RWPE1 (cell line): ENCODE results near the gene SSX2IP.

Experiments used
- CTCF ChIA-PET: fragments of 350-600 bp; sonication (Branson Sonifier 250); formaldehyde crosslinking; extraction: SDS; loops from one replicate; lab custom pipeline; 2021; lab: Yijun Ruan, JAX
- POLR2A ChIA-PET: fragments of 400-600 bp; formaldehyde crosslinking; extraction: SDS; loops from one replicate; lab custom pipeline; 2020; ENCODE audit warnings: antibody characterized with exemption; ENCODE audit not compliant: low non-redundant PET; lab: Yijun Ruan, JAX
- DNase-seq: peaks from one replicate; pipeline ENCODE4 v3.0.0; 2012; ENCODE audit warnings: low spot score
- H3K27ac ChIP-seq: fragments of 450-650 bp; 2 replicates; pipeline ENCODE4 v1.5.1; 2017
- TF ChIP-seq, protein P1 (sequence below): fragments of 450-650 bp; conservative IDR thresholded peaks from 2 replicates; pipeline ENCODE4 v1.5.1; 2017; ENCODE audit warnings: low read depth, mild to moderate bottlenecking

The SSX2IP gene

DNA sequence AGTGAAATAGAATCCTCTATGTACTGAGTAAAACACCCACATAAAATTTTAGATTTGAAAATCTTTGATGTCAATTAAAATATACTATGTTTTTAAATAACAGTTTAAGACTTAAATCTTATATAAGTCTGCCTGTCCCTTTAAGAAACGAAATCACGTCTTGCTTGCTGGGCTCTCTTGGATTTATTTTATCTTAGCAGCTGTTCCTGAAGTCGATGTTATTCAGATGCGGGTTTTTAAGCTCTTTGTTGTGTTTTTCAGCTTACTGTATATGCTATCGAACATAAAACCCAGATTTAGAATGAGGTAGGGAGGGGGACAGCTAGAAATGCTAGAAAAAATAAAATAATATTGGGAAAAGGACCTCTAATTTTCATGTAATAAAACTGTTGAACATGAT is 11.1 kb upstream of the SSX2IP start:
- ChIA-PET POLR2A (no interaction called here), CTCF (interaction anchor here (0.8 kb wide), 1 partner anchor 56 kb away, joined by 3 read pairs; no protein-coding TSS in a partner anchor)
- TF ChIP-seq, protein P1, sequence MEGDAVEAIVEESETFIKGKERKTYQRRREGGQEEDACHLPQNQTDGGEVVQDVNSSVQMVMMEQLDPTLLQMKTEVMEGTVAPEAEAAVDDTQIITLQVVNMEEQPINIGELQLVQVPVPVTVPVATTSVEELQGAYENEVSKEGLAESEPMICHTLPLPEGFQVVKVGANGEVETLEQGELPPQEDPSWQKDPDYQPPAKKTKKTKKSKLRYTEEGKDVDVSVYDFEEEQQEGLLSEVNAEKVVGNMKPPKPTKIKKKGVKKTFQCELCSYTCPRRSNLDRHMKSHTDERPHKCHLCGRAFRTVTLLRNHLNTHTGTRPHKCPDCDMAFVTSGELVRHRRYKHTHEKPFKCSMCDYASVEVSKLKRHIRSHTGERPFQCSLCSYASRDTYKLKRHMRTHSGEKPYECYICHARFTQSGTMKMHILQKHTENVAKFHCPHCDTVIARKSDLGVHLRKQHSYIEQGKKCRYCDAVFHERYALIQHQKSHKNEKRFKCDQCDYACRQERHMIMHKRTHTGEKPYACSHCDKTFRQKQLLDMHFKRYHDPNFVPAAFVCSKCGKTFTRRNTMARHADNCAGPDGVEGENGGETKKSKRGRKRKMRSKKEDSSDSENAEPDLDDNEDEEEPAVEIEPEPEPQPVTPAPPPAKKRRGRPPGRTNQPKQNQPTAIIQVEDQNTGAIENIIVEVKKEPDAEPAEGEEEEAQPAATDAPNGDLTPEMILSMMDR, result no peak
- no peak for DNase-seq
- no peak overlapping the region for H3K27ac ChIP-seq

DNA sequence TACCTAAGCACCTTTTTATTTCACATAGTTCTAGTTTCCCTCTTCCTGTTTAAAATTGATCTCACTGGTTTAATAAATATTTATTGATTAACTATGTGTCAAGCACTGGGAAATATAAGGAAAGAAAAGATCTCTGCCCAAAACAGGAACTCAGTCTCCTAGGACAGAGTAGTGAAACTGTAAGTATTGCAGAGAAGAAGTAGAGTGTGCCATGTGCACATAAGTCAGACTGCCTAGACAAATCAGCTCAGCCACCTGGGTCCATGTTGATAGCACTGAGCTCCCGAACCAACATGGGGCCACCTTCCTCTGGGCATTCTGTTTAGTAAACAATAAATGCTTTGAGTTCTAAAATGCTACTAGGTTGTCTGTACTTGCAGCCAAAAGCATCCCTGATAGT is 9.8 kb upstream of the SSX2IP start:
- CTCF ChIA-PET, result no interaction called here
- POLR2A ChIA-PET, result no interaction called here
- H3K27ac ChIP-seq, result no peak overlapping the region
- TF ChIP-seq, protein P1, result no peak
- DNase-seq, result no peak

DNA sequence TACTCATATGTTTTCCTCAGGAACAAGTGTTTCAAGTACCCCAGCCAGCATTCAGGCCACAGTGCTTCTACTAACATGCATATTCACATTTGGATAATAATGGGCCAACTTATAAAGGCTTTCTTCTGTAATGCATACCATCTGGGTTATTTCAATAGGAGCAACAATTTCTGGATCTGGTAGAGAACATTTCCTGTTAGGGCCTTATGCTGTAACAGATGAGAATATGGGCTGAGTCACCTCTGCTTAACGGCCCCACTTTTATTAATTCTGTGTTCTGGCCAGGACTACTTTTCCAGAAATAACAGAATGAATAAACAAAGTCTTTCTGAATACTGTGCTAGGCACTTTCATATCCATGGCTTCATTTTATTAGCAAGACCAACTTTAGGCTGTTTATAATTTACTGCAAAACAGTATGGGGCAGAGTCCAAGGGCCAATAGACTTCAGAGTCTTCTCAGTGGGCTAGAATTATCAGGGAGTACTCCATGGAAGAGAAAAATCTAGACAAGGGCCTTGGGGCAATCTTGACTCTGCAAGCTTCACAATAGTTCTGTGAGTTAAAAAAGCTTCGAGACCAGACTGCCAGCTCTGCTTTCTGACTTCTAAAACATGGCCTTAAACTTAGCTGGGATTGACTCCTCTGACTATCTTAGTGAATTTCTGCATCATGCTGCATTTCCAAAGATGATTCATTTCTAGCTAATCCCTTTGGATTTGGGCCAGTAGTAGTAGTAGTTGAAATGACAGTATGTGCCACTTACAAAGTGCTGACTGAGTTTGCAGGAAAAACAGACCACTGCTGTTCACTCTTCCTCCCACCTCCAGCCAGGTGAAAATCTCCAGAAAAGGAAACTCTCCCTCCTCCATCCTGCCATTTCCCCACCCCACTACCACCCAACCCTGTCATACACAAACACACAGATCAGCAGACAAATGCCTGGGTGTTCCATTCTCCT is 8.2 kb upstream of the SSX2IP start:
- peak; percentile 80 for DNase-seq
- H3K27ac ChIP-seq, result no peak overlapping the region
- ChIA-PET POLR2A (no interaction called here), CTCF (no interaction called here)
- TF ChIP-seq, protein P1, result no peak

DNA sequence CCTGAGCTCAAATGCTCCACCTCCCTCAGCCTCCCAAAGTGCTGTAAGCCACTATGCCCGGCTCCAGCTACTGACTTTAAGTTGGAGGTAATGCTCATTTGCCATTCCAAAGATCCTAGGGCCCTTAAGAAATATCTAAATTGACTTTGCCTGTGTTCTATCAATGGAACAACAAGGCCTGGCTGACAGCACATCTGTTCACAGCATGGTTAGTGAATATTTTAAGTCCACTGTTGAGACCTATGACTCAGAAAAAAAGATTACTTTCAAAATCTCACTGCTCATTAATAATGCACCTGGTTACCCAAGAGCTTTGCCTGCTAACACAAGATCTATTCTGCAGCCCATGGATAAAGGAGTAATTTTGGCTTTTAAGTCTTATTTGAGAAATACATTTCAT is 3.5 kb upstream of the SSX2IP start:
- POLR2A ChIA-PET, result no interaction called here
- H3K27ac ChIP-seq, result no peak overlapping the region
- TF ChIP-seq, protein P1, result no peak
- CTCF ChIA-PET, result interaction anchor here (0.6 kb wide), 1 partner anchor 215 kb away, joined by 3 read pairs; no protein-coding TSS in a partner anchor
- DNase-seq, result no peak

DNA sequence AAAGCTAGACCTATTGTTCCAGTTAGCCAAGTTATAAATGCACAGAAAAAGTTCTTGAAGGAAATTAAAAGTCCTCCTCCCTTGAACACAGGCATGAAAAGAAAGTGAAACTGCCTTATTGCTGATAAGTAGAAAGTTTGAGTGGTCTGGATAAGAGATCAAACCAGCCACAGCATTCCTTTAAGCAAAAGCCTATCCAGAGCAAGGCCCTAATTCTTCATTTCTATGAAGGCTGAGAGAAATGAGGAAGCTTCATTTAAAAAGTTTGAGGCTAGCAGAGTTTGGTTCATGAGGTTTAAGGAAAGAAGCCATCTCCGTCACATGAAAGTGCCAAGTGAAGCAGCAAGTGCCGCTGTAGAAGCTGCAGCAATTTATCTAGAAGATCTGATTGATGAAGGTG is 2.7 kb upstream of the SSX2IP start:
- no peak for DNase-seq
- H3K27ac ChIP-seq, result no peak overlapping the region
- ChIA-PET CTCF (interaction anchor here (0.6 kb wide), 1 partner anchor 215 kb away, joined by 3 read pairs; no protein-coding TSS in a partner anchor), POLR2A (no interaction called here)
- TF ChIP-seq, protein P1, result no peak

DNA sequence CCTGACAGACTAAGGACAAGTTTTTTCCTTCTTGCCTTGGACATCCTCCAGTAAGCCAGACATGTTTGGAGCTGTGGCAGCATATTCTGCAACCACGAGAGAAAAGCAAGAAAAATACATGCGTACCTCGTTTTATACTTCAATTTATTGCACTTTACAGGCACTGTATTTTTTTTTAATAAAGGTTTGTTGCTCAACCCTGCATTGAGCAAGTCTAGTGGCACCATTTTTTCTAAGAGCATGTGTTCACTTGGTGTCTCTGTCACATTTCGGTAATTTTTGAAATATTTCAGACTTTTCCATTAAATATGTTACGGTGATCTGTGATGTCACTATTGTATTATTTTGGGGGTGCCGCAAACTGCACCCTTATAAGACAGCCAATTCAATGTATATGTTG is 2.1 kb upstream of the SSX2IP start:
- ChIA-PET CTCF (interaction anchor here (0.7 kb wide), 1 partner anchor 602 kb away, joined by 3 read pairs; no protein-coding TSS in a partner anchor), POLR2A (no interaction called here)
- H3K27ac ChIP-seq, result no peak overlapping the region
- DNase-seq, result no peak
- TF ChIP-seq, protein P1, result no peak
